ENCODE results near the gene ATXN10. TPM values are rescaled to one million over a fixed set of nuclear protein-coding genes. Genes with fewer than 3 reads are reported as not detected.

Gene ATXN10
- total and polyA plus RNA-seq, 2 of the 8 experiments (the other 6 are each of a cell fraction or from before 2014, with no cell fraction given), result 134 to 210 TPM

GRCh38 chr22:45889093-45889538 lies 217.5 kb downstream of the ATXN10 start (continued):
- TF ChIP-seq SIN3A (conservative IDR thresholded peaks at IDR 0.05 in 1 of 2, IDR thresholded peaks at IDR 0.05 in 1 of 2; ENCODE audit: low read depth in 1 of 2, low read length in 2 of 2) (no peak), JUN (IDR thresholded peaks at IDR 0.05; ENCODE audit: low read depth, low read length) (no peak), HDAC6 (IDR thresholded peaks at IDR 0.05; ENCODE audit: low read depth, low read length) (no peak), E2F6 (IDR thresholded peaks at IDR 0.05) (no peak), NRF1 (IDR thresholded peaks at IDR 0.05; ENCODE audit: low read depth, low read length) (no peak), KDM5A (IDR thresholded peaks at IDR 0.05; ENCODE audit: low read length) (no peak)

Data from H1 (cell line).